DOHH2 (cell line): ENCODE results near the gene PMS1.
"Not testable (repeated sequence)": the region's sequence is repeated elsewhere in the genome, so short reads cannot be mapped to it uniquely, and the experiment has no call there.

ENCODE experiments used
- H3F3A ChIP-seq: fragments of 200-600 bp; sonication (generic), shearing (Covaris generic); 2 replicates; pipeline ENCODE4 v1.6.0; 2016; ENCODE audit warnings: antibody characterized with exemption, mild to moderate bottlenecking; ENCODE audit not compliant: control insufficient read depth, insufficient read depth
- H3K27ac ChIP-seq: fragments of 200-600 bp; sonication (generic); 2 replicates; pipeline ENCODE4 v1.5.1; 2014; ENCODE audit warnings: low read depth, mild to moderate bottlenecking, low read length, moderate library complexity
- H3K27me3 ChIP-seq: fragments of 200-600 bp; sonication (generic); 2 replicates; pipeline ENCODE4 v1.6.1; 2014; ENCODE audit warnings: mild to moderate bottlenecking, low read length, mixed read lengths; ENCODE audit not compliant: control insufficient read depth
- H3K36me3 ChIP-seq: fragments of 200-600 bp; sonication (generic); 2 replicates; pipeline ENCODE4 v1.6.1; 2014; ENCODE audit warnings: mild to moderate bottlenecking, low read length, moderate library complexity, mixed read lengths; ENCODE audit not compliant: control insufficient read depth
- H3K4me1 ChIP-seq: fragments of 200-600 bp; sonication (generic); 2 replicates; pipeline ENCODE4 v1.6.1; 2014; ENCODE audit warnings: mild to moderate bottlenecking, low read length, mixed read lengths; ENCODE audit not compliant: control insufficient read depth
- H3K4me2 ChIP-seq: fragments of 200-600 bp; sonication (generic); 2 replicates; pipeline ENCODE4 v1.6.0; 2014; ENCODE audit warnings: mild to moderate bottlenecking, low read length, moderate library complexity
- H3K4me3 ChIP-seq: fragments of 200-600 bp; sonication (generic); 2 replicates; pipeline ENCODE4 v1.5.1; 2014; ENCODE audit warnings: mild to moderate bottlenecking, low read length, mixed read lengths
- H3K79me2 ChIP-seq: fragments of 200-600 bp; sonication (generic); 2 replicates; pipeline ENCODE4 v1.6.1; 2014; ENCODE audit warnings: mild to moderate bottlenecking, low read length, mixed read lengths; ENCODE audit not compliant: control insufficient read depth
- H3K9me2 ChIP-seq: fragments of 200-600 bp; sonication (generic); replicated peaks from 2 replicates; pipeline ENCODE4 v1.6.1; 2014; ENCODE audit warnings: mild to moderate bottlenecking, low read length, mixed read lengths; ENCODE audit not compliant: control insufficient read depth
- H3K9me3 ChIP-seq: fragments of 200-600 bp; sonication (generic); 2 replicates; pipeline ENCODE4 v1.6.1; 2014; ENCODE audit warnings: antibody characterized with exemption, low read length, mixed read lengths; ENCODE audit not compliant: control insufficient read depth, insufficient read depth
- H4K20me1 ChIP-seq: fragments of 200-600 bp; sonication (generic); 2 replicates; pipeline ENCODE4 v1.6.0; 2014; ENCODE audit warnings: low read depth, mild to moderate bottlenecking, antibody characterized with exemption, low read length, moderate library complexity; ENCODE audit not compliant: control insufficient read depth, insufficient read depth
- CTCF ChIP-seq: fragments of 200-600 bp; sonication (generic); IDR thresholded peaks from one replicate; pipeline ENCODE4 v1.5.1; 2014; ENCODE audit warnings: antibody characterized with exemption, mild to moderate bottlenecking, low read depth, low read length; ENCODE audit not compliant: poor library complexity, severe bottlenecking
- EZH2phosphoT487 ChIP-seq: fragments of 200-600 bp; sonication (generic); IDR thresholded peaks from 2 replicates; pipeline ENCODE4 v1.6.1; 2017; ENCODE audit warnings: borderline replicate concordance, mild to moderate bottlenecking, antibody characterized with exemption, low read length, moderate library complexity, mixed read lengths

The PMS1 gene

GRCh38 chr2:189880832-189881492, 96.7 kb downstream of the PMS1 start:
- Histone ChIP-seq H3K79me2 (no peaks in the 10 kb centered on the region), H3K9me2 (no peaks in the 10 kb centered on the region), H3K27ac (no peak overlapping the region), H3K4me2 (no peak overlapping the region), H3K27me3 (no peaks in the 10 kb centered on the region), H3K36me3 (0 out of 2 replicates have a peak, but pooled peaks cover 4% of the 10 kb centered on the region), H3K4me3 (no peak overlapping the region), H3F3A (peaks cover 16% of the 10 kb centered on the region), H4K20me1 (no peaks in the 10 kb centered on the region), H3K9me3 (no peaks in the 10 kb centered on the region), H3K4me1 (no peaks in the 10 kb centered on the region)
- no peak for TF ChIP-seq EZH2phosphoT487
- no peak for TF ChIP-seq CTCF

GRCh38 chr2:189885368-189885767, 101.1 kb downstream of the PMS1 start:
- H3F3A ChIP-seq = peaks cover 10% of the 10 kb centered on the region
- no peaks in the 10 kb centered on the region for H3K9me2 ChIP-seq
- H3K36me3 ChIP-seq = no peaks in the 10 kb centered on the region
- no peak for TF ChIP-seq EZH2phosphoT487
- TF ChIP-seq CTCF = no peak
- H3K27me3 ChIP-seq = no peaks in the 10 kb centered on the region
- H3K79me2 ChIP-seq = no peaks in the 10 kb centered on the region
- no peaks in the 10 kb centered on the region for H4K20me1 ChIP-seq
- no peaks in the 10 kb centered on the region for H3K4me1 ChIP-seq
- H3K4me2 ChIP-seq = no peak overlapping the region
- H3K27ac ChIP-seq = no peak overlapping the region
- H3K4me3 ChIP-seq = no peak overlapping the region
- no peaks in the 10 kb centered on the region for H3K9me3 ChIP-seq

- H3K4me3 ChIP-seq, H3K27ac ChIP-seq, H3K9me3 ChIP-seq, H3K4me1 ChIP-seq, H3K27me3 ChIP-seq, H3K36me3 ChIP-seq, H3K4me2 ChIP-seq, H4K20me1 ChIP-seq, H3K79me2 ChIP-seq, H3K9me2 ChIP-seq, H3F3A ChIP-seq: not testable (repeated sequence)
These were observed 108.5 kb downstream of the PMS1 start for GRCh38 chr2:189892546-189893294.

GRCh38 chr2:189896809-189897208, 112.6 kb downstream of the PMS1 start:
- H3K4me1 ChIP-seq = no peaks in the 10 kb centered on the region
- H3K4me3 ChIP-seq = no peak overlapping the region
- H3K27ac ChIP-seq = no peak overlapping the region
- no peaks in the 10 kb centered on the region for H3K9me2 ChIP-seq
- no peak for TF ChIP-seq CTCF
- no peak for TF ChIP-seq EZH2phosphoT487
- no peaks in the 10 kb centered on the region for H3K79me2 ChIP-seq
- H3F3A ChIP-seq = no peaks in the 10 kb centered on the region
- no peak overlapping the region for H3K4me2 ChIP-seq
- H3K36me3 ChIP-seq = no peaks in the 10 kb centered on the region
- H3K27me3 ChIP-seq = no peaks in the 10 kb centered on the region
- no peaks in the 10 kb centered on the region for H4K20me1 ChIP-seq
- H3K9me3 ChIP-seq = no peaks in the 10 kb centered on the region
